ENCODE results near the gene IGFL3.
A peak's percentile ranks its signal among the peaks of the same experiment; 100 is the strongest.

- TF ChIP-seq CTCF (conservative IDR thresholded peaks at IDR 0.05) (peak; percentile 99), EZH2 (IDR thresholded peaks at IDR 0.05; ENCODE audit: low read depth) (no peak)
These were observed 47.3 kb downstream of the IGFL3 start for GRCh38 chr19:46076951-46077814.

Measured in PC-9 (cell line).